ENCODE measurements around the gene PRPF31. TPM values are rescaled to one million over a fixed set of nuclear protein-coding genes. Genes with fewer than 3 reads are reported as not detected.

PRPF31 gene
- total and polyA plus RNA-seq, 2 donors: 42.4 to 62.2 TPM

- peaks cover 2 to 4% of the 10 kb centered on the region in 2 donors for H3K9me3 ChIP-seq (ENCODE audit: control insufficient read depth in 2 of 2, insufficient read depth in 1 of 2, low read length in 1 of 2)
- DNase-seq (ENCODE audit: low read depth in 6 of 9, low spot score in 9 of 9): peak in 1 of 9 donors; percentile 19
- H3K4me1 ChIP-seq (ENCODE audit: control insufficient read depth in 2 of 2, insufficient read depth in 2 of 2, low read length in 2 of 2): peaks cover 28 to 33% of the 10 kb centered on the region in 2 donors
- 7% methylated on average over 30 of the region's 30 CpGs for WGBS
- peaks cover 21 to 23% of the 10 kb centered on the region in 2 donors for H3K36me3 ChIP-seq (ENCODE audit: control insufficient read depth in 2 of 2, insufficient read depth in 2 of 2, low read length in 1 of 2)
- peaks cover 0 to 4% of the 10 kb centered on the region in 2 donors for H3K27me3 ChIP-seq (ENCODE audit: control insufficient read depth in 2 of 2, insufficient read depth in 1 of 2, low read length in 1 of 2)
- H3K4me3 ChIP-seq (ENCODE audit: low read length in 2 of 2): peak overlapping the region; percentile 47 to 56
- H3K27ac ChIP-seq (ENCODE audit: low read depth in 1 of 2, low read length in 1 of 2): peak overlapping the region; percentile 62 to 82
Measured at GRCh38 chr19:54136086-54136863, 20.7 kb downstream of the PRPF31 start.

GRCh38 chr19:54136864-54137698 is 21.5 kb downstream of the PRPF31 start:
- under 1% methylated on average over 46 of the region's 46 CpGs for WGBS
- H3K9me3 ChIP-seq (ENCODE audit: control insufficient read depth in 2 of 2, insufficient read depth in 1 of 2, low read length in 1 of 2): peaks cover 2 to 4% of the 10 kb centered on the region in 2 donors
- H3K27ac ChIP-seq (ENCODE audit: low read depth in 1 of 2, low read length in 1 of 2): peak overlapping the region; percentile 82 to 87
- H3K36me3 ChIP-seq (ENCODE audit: control insufficient read depth in 2 of 2, insufficient read depth in 2 of 2, low read length in 1 of 2): peaks cover 22 to 27% of the 10 kb centered on the region in 2 donors
- H3K4me3 ChIP-seq (ENCODE audit: low read length in 2 of 2): peak overlapping the region; percentile 69 to 98
- DNase-seq (ENCODE audit: low read depth in 6 of 9, low spot score in 9 of 9): peak; percentile 97 to 100 (median 99)
- H3K4me1 ChIP-seq (ENCODE audit: control insufficient read depth in 2 of 2, insufficient read depth in 2 of 2, low read length in 2 of 2): peaks cover 28 to 33% of the 10 kb centered on the region in 2 donors
- peaks cover 0 to 4% of the 10 kb centered on the region in 2 donors for H3K27me3 ChIP-seq (ENCODE audit: control insufficient read depth in 2 of 2, insufficient read depth in 1 of 2, low read length in 1 of 2)

GRCh38 chr19:54137699-54138488 is 22.3 kb downstream of the PRPF31 start, which contains the start of gene CNOT3:
TSS of gene CNOT3 (plus strand) at chr19:54137762. CDS start at chr19:54142979, 5,217 bp downstream.
- Histone ChIP-seq H3K4me1 (ENCODE audit: control insufficient read depth in 2 of 2, insufficient read depth in 2 of 2, low read length in 2 of 2) (peaks cover 28 to 33% of the 10 kb centered on the region in 2 donors), H3K27me3 (ENCODE audit: control insufficient read depth in 2 of 2, insufficient read depth in 1 of 2, low read length in 1 of 2) (peaks cover 0 to 4% of the 10 kb centered on the region in 2 donors), H3K36me3 (ENCODE audit: control insufficient read depth in 2 of 2, insufficient read depth in 2 of 2, low read length in 1 of 2) (peaks cover 26 to 35% of the 10 kb centered on the region in 2 donors), H3K27ac (ENCODE audit: low read depth in 1 of 2, low read length in 1 of 2) (peak within 1 kb of the TSS; percentile 82 to 87), H3K9me3 (ENCODE audit: control insufficient read depth in 2 of 2, insufficient read depth in 1 of 2, low read length in 1 of 2) (peaks cover 2 to 4% of the 10 kb centered on the region in 2 donors), H3K4me3 (ENCODE audit: low read length in 2 of 2) (peak within 1 kb of the TSS; percentile 69 to 98)
- under 1% methylated on average over 103 of the region's 103 CpGs for WGBS
- peak in 2 of 9 donors; percentile 18 to 42 for DNase-seq (ENCODE audit: low read depth in 6 of 9, low spot score in 9 of 9)

GRCh38 chr19:54138489-54139256 is 23.1 kb downstream of the PRPF31 start:
- H3K4me3 ChIP-seq (ENCODE audit: low read length in 2 of 2): peak overlapping the region; percentile 69 to 98
- peaks cover 34 to 43% of the 10 kb centered on the region in 2 donors for H3K36me3 ChIP-seq (ENCODE audit: control insufficient read depth in 2 of 2, insufficient read depth in 2 of 2, low read length in 1 of 2)
- H3K4me1 ChIP-seq (ENCODE audit: control insufficient read depth in 2 of 2, insufficient read depth in 2 of 2, low read length in 2 of 2): peaks cover 28 to 33% of the 10 kb centered on the region in 2 donors
- no peak overlapping the region for H3K27ac ChIP-seq (ENCODE audit: low read depth in 1 of 2, low read length in 1 of 2)
- DNase-seq (ENCODE audit: low read depth in 6 of 9, low spot score in 9 of 9): no peak
- WGBS: 53% methylated on average over 31 of the region's 31 CpGs
- peaks cover 0 to 4% of the 10 kb centered on the region in 2 donors for H3K27me3 ChIP-seq (ENCODE audit: control insufficient read depth in 2 of 2, insufficient read depth in 1 of 2, low read length in 1 of 2)
- H3K9me3 ChIP-seq (ENCODE audit: control insufficient read depth in 2 of 2, insufficient read depth in 1 of 2, low read length in 1 of 2): peaks cover 0 to under 1% of the 10 kb centered on the region in 2 donors

GRCh38 chr19:54141356-54141755 is 25.8 kb downstream of the PRPF31 start:
- no peak overlapping the region for H3K4me3 ChIP-seq (ENCODE audit: low read length in 2 of 2)
- H3K27me3 ChIP-seq (ENCODE audit: control insufficient read depth in 2 of 2, insufficient read depth in 1 of 2, low read length in 1 of 2): no peaks in the 10 kb centered on the region
- H3K36me3 ChIP-seq (ENCODE audit: control insufficient read depth in 2 of 2, insufficient read depth in 2 of 2, low read length in 1 of 2): peaks cover 61 to 70% of the 10 kb centered on the region in 2 donors
- WGBS: 96% methylated on average over 3 of the region's 3 CpGs
- no peaks in the 10 kb centered on the region for H3K9me3 ChIP-seq (ENCODE audit: control insufficient read depth in 2 of 2, insufficient read depth in 1 of 2, low read length in 1 of 2)
- DNase-seq (ENCODE audit: low read depth in 6 of 9, low spot score in 9 of 9): no peak
- H3K4me1 ChIP-seq (ENCODE audit: control insufficient read depth in 2 of 2, insufficient read depth in 2 of 2, low read length in 2 of 2): peaks cover 21 to 26% of the 10 kb centered on the region in 2 donors
- H3K27ac ChIP-seq (ENCODE audit: low read depth in 1 of 2, low read length in 1 of 2): no peak overlapping the region

- Histone ChIP-seq H3K9me3 (ENCODE audit: control insufficient read depth in 2 of 2, insufficient read depth in 1 of 2, low read length in 1 of 2) (no peaks in the 10 kb centered on the region), H3K4me3 (ENCODE audit: low read length in 2 of 2) (no peak overlapping the region), H3K27me3 (ENCODE audit: control insufficient read depth in 2 of 2, insufficient read depth in 1 of 2, low read length in 1 of 2) (no peaks in the 10 kb centered on the region), H3K36me3 (ENCODE audit: control insufficient read depth in 2 of 2, insufficient read depth in 2 of 2, low read length in 1 of 2) (peaks cover 70 to 79% of the 10 kb centered on the region in 2 donors), H3K27ac (ENCODE audit: low read depth in 1 of 2, low read length in 1 of 2) (no peak overlapping the region), H3K4me1 (ENCODE audit: control insufficient read depth in 2 of 2, insufficient read depth in 2 of 2, low read length in 2 of 2) (peaks cover 21 to 22% of the 10 kb centered on the region in 2 donors)
- DNase-seq (ENCODE audit: low read depth in 6 of 9, low spot score in 9 of 9): no peak
- 90% methylated on average over 7 of the region's 7 CpGs for WGBS
Measured at GRCh38 chr19:54142166-54142780, 26.7 kb downstream of the PRPF31 start.

GRCh38 chr19:54145541-54146158 is 30.1 kb downstream of the PRPF31 start:
- 98% methylated on average over 28 of the region's 28 CpGs for WGBS
- no peak for DNase-seq (ENCODE audit: low read depth in 6 of 9, low spot score in 9 of 9)
- Histone ChIP-seq H3K27ac (ENCODE audit: low read depth in 1 of 2, low read length in 1 of 2) (no peak overlapping the region), H3K27me3 (ENCODE audit: control insufficient read depth in 2 of 2, insufficient read depth in 1 of 2, low read length in 1 of 2) (no peaks in the 10 kb centered on the region), H3K4me1 (ENCODE audit: control insufficient read depth in 2 of 2, insufficient read depth in 2 of 2, low read length in 2 of 2) (peaks cover 0 to 2% of the 10 kb centered on the region in 2 donors), H3K4me3 (ENCODE audit: low read length in 2 of 2) (no peak overlapping the region), H3K9me3 (ENCODE audit: control insufficient read depth in 2 of 2, insufficient read depth in 1 of 2, low read length in 1 of 2) (no peaks in the 10 kb centered on the region), H3K36me3 (ENCODE audit: control insufficient read depth in 2 of 2, insufficient read depth in 2 of 2, low read length in 1 of 2) (peaks cover 86 to 97% of the 10 kb centered on the region in 2 donors)

Data from thymus (tissue), 11 donors.